Measurements from ENCODE around the gene MYPOP. TPM values are rescaled to one million over a fixed set of nuclear protein-coding genes. Genes with fewer than 3 reads are reported as not detected.

MYPOP gene
- total and polyA plus RNA-seq, 10 of the 15 experiments (the other 5 are each of a cell fraction or from before 2014, with no cell fraction given), result 0.47 to 9.4 (median 1.4) TPM

GRCh38 chr19:45879055-45879454, 23.4 kb downstream of the MYPOP start (continued):
- TF ChIP-seq IKZF1 (conservative IDR thresholded peaks at IDR 0.05) (no peak), SMAD1 (IDR thresholded peaks at IDR 0.05; ENCODE audit: low read depth, partially characterized antibody) (no peak), BCL3 (IDR thresholded peaks at IDR 0.05; ENCODE audit: borderline replicate concordance, insufficient read depth, low read depth, low read length, poor library complexity, severe bottlenecking) (no peak), GABPA (IDR thresholded peaks at IDR 0.05; ENCODE audit: low read depth) (no peak), CTCF (IDR thresholded peaks at IDR 0.05 in 2 of 3, conservative IDR thresholded peaks at IDR 0.05 in 1 of 3; ENCODE audit: control insufficient read depth in 2 of 3, extremely low read depth in 1 of 3, insufficient read depth in 1 of 3, low read depth in 3 of 3, low read length in 3 of 3) (no peak), E4F1 (IDR thresholded peaks at IDR 0.05; ENCODE audit: borderline replicate concordance, partially characterized antibody) (no peak), ZSCAN29 (IDR thresholded peaks at IDR 0.05) (no peak), STAT1 (conservative IDR thresholded peaks at IDR 0.05) (no peak)

All from GM12878 (cell line).